Mucosa of rectum (tissue), 2 donors: ENCODE data around the gene SEMA6D.
"Not testable (repeated sequence)": the region's sequence is repeated elsewhere in the genome, so short reads cannot be mapped to it uniquely, and the experiment has no call there.

Source experiments
- H3K27ac ChIP-seq, 2 donors: one replicate each; pipeline ENCODE4 v1.7.0; 2013; ENCODE audit warnings: inconsistent platforms in 2 of 2, low read depth in 2 of 2, low read length in 2 of 2
- H3K27me3 ChIP-seq, 2 donors: one replicate each; pipeline ENCODE4 v1.7.0; 2013; ENCODE audit warnings: low read length in 2 of 2; ENCODE audit not compliant: control insufficient read depth in 2 of 2, insufficient read depth in 2 of 2
- H3K36me3 ChIP-seq, 2 donors: one replicate each; pipeline ENCODE4 v1.7.0; 2013; ENCODE audit warnings: low read length in 2 of 2; ENCODE audit not compliant: control insufficient read depth in 2 of 2, insufficient read depth in 2 of 2
- H3K4me1 ChIP-seq, 2 donors: one replicate each; pipeline ENCODE4 v1.7.0; 2013; ENCODE audit warnings: low read length in 2 of 2, mild to moderate bottlenecking in 1 of 2; ENCODE audit not compliant: control insufficient read depth in 2 of 2, insufficient read depth in 2 of 2
- H3K4me3 ChIP-seq, 2 donors: one replicate each; pipeline ENCODE4 v1.7.0; 2013; ENCODE audit warnings: low read length in 2 of 2
- H3K9ac ChIP-seq, 2 donors: one replicate each; pipeline ENCODE4 v1.7.0; 2013; ENCODE audit warnings: low read length in 2 of 2, low read depth in 1 of 2, mild to moderate bottlenecking in 1 of 2
- H3K9me3 ChIP-seq, 2 donors: one replicate each; pipeline ENCODE4 v1.7.0; 2013; ENCODE audit warnings: low read length in 2 of 2; ENCODE audit not compliant: control insufficient read depth in 2 of 2
- donor health status: healthy.
- donor health status: Normal muscosa, but diverticular disease.

Gene SEMA6D

GRCh38 chr15:47728426-47728825, 11.1 kb downstream of the SEMA6D start:
- no peaks in the 10 kb centered on the region for H3K36me3 ChIP-seq
- no peak overlapping the region for H3K4me3 ChIP-seq
- H3K4me1 ChIP-seq = peaks cover 0 to 2% of the 10 kb centered on the region in 2 donors
- H3K27me3 ChIP-seq = no peaks in the 10 kb centered on the region
- H3K9me3 ChIP-seq = no peaks in the 10 kb centered on the region
- H3K27ac ChIP-seq = no peak overlapping the region
- H3K9ac ChIP-seq = no peak overlapping the region

- Histone ChIP-seq H3K36me3 (no peaks in the 10 kb centered on the region), H3K27ac (no peak overlapping the region), H3K27me3 (no peaks in the 10 kb centered on the region), H3K4me1 (peaks cover 0 to 2% of the 10 kb centered on the region in 2 donors), H3K4me3 (no peak overlapping the region), H3K9me3 (no peaks in the 10 kb centered on the region), H3K9ac (no peak overlapping the region)
These were observed 11.6 kb downstream of the SEMA6D start for GRCh38 chr15:47728886-47729285.

- Histone ChIP-seq H3K27me3 (no peaks in the 10 kb centered on the region), H3K27ac (no peak overlapping the region), H3K4me1 (peaks cover 0 to 2% of the 10 kb centered on the region in 2 donors), H3K9ac (no peak overlapping the region), H3K36me3 (no peaks in the 10 kb centered on the region), H3K9me3 (no peaks in the 10 kb centered on the region), H3K4me3 (no peak overlapping the region)
These were observed 13.9 kb downstream of the SEMA6D start for GRCh38 chr15:47731230-47731629.

GRCh38 chr15:47732248-47732647, 14.9 kb downstream of the SEMA6D start:
- Histone ChIP-seq H3K27ac (no peak overlapping the region), H3K9me3 (no peaks in the 10 kb centered on the region), H3K36me3 (no peaks in the 10 kb centered on the region), H3K4me3 (no peak overlapping the region), H3K4me1 (peaks cover 0 to 2% of the 10 kb centered on the region in 2 donors), H3K9ac (no peak overlapping the region), H3K27me3 (no peaks in the 10 kb centered on the region)

GRCh38 chr15:47733085-47733484, 15.8 kb downstream of the SEMA6D start:
- Histone ChIP-seq H3K9me3 (no peaks in the 10 kb centered on the region), H3K27ac (no peak overlapping the region), H3K27me3 (no peaks in the 10 kb centered on the region), H3K36me3 (no peaks in the 10 kb centered on the region), H3K4me3 (no peak overlapping the region), H3K9ac (no peak overlapping the region), H3K4me1 (peaks cover 0 to 2% of the 10 kb centered on the region in 2 donors)

- no peaks in the 10 kb centered on the region for H3K27me3 ChIP-seq
- H3K9ac ChIP-seq = no peak overlapping the region
- H3K9me3 ChIP-seq = no peaks in the 10 kb centered on the region
- no peak overlapping the region for H3K4me3 ChIP-seq
- no peaks in the 10 kb centered on the region for H3K36me3 ChIP-seq
- peaks cover 0 to 2% of the 10 kb centered on the region in 2 donors for H3K4me1 ChIP-seq
- H3K27ac ChIP-seq = no peak overlapping the region
These were observed 19.0 kb downstream of the SEMA6D start for GRCh38 chr15:47736143-47736786.

GRCh38 chr15:47737477-47737876, 20.2 kb downstream of the SEMA6D start:
- Histone ChIP-seq H3K4me1 (peaks cover 0 to 2% of the 10 kb centered on the region in 2 donors), H3K36me3 (no peaks in the 10 kb centered on the region), H3K27ac (no peak overlapping the region), H3K9ac (no peak overlapping the region), H3K4me3 (no peak overlapping the region), H3K27me3 (no peaks in the 10 kb centered on the region), H3K9me3 (no peaks in the 10 kb centered on the region)

- not testable (repeated sequence) for H3K9me3 ChIP-seq, H3K4me3 ChIP-seq, H3K9ac ChIP-seq, H3K4me1 ChIP-seq, H3K27me3 ChIP-seq, H3K27ac ChIP-seq, H3K36me3 ChIP-seq
These were observed 21.0 kb downstream of the SEMA6D start for GRCh38 chr15:47738144-47738825.

GRCh38 chr15:47741082-47741481, 23.8 kb downstream of the SEMA6D start:
- H3K36me3 ChIP-seq = peaks cover 0 to 2% of the 10 kb centered on the region in 2 donors
- no peak overlapping the region for H3K27ac ChIP-seq
- no peaks in the 10 kb centered on the region for H3K9me3 ChIP-seq
- H3K4me1 ChIP-seq = peaks cover 12 to 14% of the 10 kb centered on the region in 2 donors
- H3K9ac ChIP-seq = no peak overlapping the region
- H3K4me3 ChIP-seq = no peak overlapping the region
- H3K27me3 ChIP-seq = no peaks in the 10 kb centered on the region

- H3K9ac ChIP-seq = no peak overlapping the region
- no peaks in the 10 kb centered on the region for H3K27me3 ChIP-seq
- peaks cover 12 to 14% of the 10 kb centered on the region in 2 donors for H3K4me1 ChIP-seq
- H3K36me3 ChIP-seq = peaks cover 0 to 2% of the 10 kb centered on the region in 2 donors
- H3K4me3 ChIP-seq = no peak overlapping the region
- H3K27ac ChIP-seq = no peak overlapping the region
- H3K9me3 ChIP-seq = no peaks in the 10 kb centered on the region
These were observed 24.6 kb downstream of the SEMA6D start for GRCh38 chr15:47741907-47742306.
